Non-pigmented ciliary epithelial cell (primary cell): ENCODE measurements around the gene PRKAR1B.

ENCODE experiments used
- DNase-seq: peaks from one replicate; pipeline ENCODE4 v3.0.0-alpha.2; 2010; ENCODE audit warnings: low read depth

The PRKAR1B gene

DNA sequence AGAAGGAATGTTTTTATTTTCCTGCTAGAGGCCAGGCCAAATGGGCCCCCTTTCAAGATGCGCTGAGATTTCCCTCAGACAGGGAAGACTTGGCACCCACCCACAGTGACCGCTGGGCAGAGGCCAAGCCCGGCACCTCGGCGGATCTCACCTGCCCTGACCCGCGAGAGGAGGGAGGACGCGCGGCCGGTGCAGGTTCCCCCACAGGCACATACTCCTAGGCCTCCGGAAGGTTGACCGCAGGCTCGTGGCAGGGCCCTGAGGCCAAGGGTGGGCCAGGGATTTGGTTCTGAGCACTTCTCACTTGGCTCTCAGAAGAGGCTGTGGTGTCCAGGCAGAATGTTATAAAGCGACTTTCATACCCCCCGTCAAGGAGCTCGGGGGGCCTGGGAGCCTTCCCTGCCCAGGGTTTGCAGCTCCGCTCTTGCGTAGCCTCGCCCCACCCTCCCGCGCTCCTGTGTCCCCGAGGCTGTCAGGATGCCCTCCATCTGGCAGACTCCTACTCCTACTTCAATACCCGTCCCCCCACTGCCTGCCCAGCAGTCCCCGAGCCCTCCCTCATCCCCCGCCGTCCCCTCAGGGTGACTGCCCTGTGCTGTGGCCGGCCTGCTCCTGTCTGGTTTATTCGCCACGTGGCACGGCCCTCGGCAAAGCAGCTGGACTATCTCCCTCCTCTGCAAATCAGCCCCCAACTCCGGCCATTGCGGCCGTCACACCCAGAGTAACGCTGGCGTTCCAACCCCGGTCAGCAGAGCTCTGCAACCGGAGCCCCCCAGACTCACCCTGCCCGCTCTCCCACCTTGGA, 156.9 kb downstream of the PRKAR1B start:
- no peak for DNase-seq

DNA sequence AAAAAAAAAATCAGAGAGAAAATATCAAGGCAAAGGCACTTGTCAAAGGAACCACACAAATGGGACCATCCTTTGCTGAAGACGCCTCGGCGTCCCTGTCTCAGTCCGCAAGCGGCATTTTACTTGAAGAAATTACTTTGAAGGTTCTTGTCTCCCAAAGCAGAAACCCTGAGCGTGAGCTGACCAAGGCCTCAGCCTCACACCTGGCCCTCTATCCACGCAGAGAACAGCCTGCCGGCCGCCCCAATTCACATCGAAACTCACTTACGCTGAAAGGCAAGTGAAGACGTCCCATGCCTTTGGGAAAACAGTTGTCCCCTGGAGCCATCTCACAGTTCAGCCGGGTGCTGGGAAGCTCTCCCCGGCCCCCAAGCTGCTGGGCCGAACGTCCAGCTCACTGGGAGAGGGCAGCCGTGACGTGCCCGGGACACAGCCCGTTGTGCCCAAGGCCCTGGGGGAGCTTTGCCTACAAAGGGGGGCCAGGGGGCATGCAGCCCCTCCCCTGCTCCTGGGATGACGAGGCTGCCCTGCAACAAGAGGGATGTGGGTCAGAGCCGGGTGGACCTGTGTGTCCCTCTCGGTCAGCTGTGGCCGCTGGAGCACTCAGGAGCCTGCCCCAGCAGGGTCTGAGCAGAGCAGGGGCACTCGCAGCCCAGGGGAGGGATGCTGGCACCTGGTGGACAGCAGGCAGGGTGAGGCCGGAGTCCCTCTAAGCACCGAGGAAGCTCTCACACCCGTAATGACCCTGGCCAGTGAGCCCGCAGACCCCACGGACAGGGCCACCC, 157.8 kb downstream of the PRKAR1B start:
- no peak for DNase-seq

GRCh38 chr7:568031-568951, 158.8 kb downstream of the PRKAR1B start:
- DNase-seq, result no peak

- no peak for DNase-seq
Measured at GRCh38 chr7:567305-567883, 159.7 kb downstream of the PRKAR1B start.

DNA sequence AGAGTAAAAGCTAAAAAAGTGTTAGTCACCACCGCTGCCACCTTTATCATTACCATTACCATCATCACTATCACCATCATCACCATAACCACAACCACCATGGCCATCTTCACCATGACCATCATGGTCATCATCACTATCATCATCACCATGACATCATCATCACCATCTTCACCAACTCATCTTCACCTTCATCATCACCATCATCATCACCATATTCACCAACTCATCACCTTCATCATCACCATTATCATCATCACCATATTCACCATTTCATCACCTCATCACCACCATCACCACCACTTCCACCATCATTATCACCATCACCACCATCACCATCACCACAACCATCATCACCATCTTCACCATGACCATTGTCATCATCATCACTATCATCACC, 161.0 kb downstream of the PRKAR1B start:
- no peak for DNase-seq

DNA sequence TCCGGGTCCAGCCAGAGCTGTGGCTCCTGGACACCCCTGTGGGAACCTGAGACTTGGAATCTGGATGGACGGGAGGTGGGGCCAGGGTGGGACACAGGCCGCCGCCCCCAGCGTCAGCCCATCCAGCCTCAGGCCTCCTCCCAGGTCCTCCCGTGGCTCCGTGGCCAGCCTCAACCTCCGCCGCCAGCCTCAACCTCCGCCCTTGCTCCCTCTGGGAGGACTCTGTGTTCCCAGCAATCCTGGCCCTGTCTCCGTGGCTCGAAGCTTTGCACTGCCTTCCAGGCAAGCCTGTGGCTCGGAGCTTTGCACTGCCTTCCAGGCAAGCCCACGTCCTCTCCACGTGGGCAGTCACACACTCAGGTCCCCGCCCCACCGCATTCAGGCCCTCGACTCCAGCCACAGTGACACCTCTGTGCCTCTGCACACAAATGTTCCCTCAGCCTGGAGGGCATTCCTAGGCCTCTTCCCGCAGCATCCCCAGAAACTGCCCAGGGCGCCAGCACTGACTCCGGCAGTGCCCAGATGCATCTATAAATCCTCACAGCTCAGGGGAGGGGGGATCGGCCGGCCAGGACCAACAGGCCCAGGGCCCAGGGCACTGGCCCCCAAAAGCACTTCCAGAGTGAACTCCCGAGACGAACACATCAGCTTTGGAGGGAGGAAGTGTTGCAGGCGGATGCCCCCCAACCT, 162.8 kb downstream of the PRKAR1B start:
- no peak for DNase-seq

GRCh38 chr7:563629-564170, 163.4 kb downstream of the PRKAR1B start:
- DNase-seq, result no peak

GRCh38 chr7:562789-563628, 164.1 kb downstream of the PRKAR1B start:
- DNase-seq, result no peak

- DNase-seq, result no peak
Measured at GRCh38 chr7:562374-562675, 164.8 kb downstream of the PRKAR1B start.

DNA sequence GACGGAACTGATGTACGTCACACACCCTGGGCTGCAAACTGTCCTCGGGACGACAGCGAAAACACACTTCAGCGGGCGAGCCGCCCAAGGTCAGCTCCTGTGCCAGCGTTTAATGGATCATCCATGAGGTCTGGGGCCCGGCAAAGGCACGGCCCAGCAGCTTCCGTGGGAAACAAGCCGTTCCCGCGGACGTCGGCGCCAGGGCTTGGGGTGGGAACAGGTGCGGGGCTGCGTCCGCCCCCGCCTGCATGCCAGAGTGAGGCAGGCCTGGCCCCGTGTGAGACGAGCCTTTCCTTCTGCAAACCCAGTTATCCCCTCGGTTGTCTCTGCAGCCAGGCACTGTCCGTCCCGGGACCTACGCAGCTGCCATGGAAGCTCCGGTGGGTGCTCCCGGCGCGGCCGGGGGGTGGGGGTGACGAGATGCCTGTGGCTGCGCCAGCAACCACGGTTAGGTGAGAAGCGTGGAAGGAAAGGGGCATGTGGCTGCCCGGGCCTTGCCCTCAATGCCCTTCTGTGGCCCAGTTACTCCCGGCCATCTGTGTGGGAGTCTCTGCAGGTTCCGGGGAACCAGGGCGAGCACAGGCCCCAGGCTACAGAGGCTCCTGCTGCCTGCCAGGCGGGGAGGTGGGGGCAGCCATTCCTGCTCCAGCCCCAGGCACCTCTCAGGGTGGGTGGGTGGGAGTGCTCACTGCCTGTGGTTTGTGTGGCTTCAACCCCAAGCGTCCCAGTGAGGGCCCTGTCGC, 165.3 kb downstream of the PRKAR1B start:
- DNase-seq, result no peak

- DNase-seq, result no peak
Measured at GRCh38 chr7:560966-561630, 166.0 kb downstream of the PRKAR1B start.

- no peak for DNase-seq
Measured at GRCh38 chr7:559396-559705, 167.7 kb downstream of the PRKAR1B start.

GRCh38 chr7:557558-557881, 169.6 kb downstream of the PRKAR1B start:
- DNase-seq, result no peak

GRCh38 chr7:556837-557557, 170.1 kb downstream of the PRKAR1B start:
- no peak for DNase-seq

DNA sequence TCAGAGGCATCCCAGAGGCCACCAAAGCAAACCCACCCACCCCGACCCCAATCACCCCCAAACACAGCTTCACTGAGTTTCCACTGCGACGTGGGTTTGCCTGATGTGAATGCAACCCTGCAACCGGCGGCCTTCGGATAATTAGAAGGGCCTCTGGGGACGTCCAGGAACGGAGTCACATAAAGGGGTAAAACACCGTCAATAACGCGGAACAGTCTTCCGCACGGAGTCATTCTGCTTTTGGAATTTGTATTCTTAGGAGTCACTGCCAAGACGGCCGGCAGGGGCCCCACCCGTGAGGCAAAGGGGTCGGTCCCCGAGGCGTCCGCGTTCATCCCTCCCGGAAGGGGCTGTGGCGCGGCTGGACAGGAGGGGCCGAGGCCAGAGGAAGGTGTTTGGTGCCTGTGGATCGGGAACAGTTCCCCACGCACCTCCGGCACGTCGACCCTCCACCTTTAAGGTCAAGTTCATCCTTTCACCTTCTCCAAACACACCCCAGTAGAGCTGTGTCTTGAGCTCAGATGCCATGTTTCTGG, 170.7 kb downstream of the PRKAR1B start:
- no peak for DNase-seq

GRCh38 chr7:555551-556160, 171.4 kb downstream of the PRKAR1B start:
- no peak for DNase-seq

DNA sequence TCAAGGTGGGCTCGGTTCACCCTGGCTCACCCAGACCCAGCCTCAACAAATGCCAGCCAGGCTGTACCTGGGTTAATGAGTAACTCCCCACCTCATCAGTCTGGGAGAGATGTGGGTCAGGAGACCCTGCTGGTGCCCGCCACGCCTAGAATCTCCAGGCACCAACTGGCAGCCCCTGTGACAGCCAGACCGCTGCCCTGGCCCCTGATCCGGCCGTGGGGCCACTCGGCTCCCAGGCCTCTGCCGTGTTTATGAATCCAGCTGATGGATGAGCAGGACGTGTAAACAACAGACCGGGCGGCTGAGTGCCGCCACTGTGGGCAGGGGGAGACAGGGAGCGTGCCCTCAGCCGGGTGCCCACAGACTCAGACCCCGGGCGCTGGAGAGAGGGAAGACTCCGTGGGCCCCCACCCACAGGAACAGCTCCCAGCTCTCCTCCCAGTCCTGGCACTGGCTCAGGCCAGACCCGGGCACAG, 173.4 kb downstream of the PRKAR1B start:
- DNase-seq, result no peak
